ENCODE measurements around the gene KCNK16.

DNA sequence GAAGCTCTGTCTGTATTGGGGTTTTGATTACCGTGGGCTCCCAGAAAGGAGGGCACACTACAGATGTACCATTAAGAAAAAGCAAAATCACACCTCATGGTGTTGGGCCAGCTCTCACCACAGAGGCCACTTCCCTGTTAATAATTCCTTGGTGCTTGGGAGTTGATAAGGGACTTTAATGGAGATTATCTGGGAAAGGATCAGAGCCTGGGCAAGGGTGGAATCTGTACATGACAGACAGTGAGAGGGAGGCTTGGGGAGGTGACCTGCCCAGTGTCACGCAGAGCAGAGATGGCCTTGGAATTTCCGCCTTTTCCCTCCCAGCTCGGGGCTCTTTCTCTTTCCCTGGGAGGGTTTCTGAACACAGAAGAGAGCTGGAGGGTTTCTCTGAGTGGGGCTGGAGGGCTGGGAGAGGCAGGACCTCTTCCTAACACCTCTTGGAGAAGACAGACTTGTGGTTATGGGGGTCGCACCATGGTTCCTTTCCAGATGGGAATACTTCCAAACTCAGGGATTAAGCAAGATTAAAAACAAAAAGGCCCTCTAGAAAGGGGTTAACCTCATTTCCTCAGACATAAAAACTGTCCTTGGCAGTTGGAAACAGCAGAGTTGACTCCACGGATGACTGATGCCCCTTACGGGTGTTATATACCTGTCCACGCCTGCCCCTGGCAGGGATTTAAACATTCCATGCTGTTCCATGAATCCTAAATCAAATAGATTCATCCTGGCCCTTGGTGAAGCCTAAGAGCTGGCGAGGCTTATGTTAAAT, 16.8 kb upstream of the KCNK16 start:
- TF ChIP-seq, protein P1, sequence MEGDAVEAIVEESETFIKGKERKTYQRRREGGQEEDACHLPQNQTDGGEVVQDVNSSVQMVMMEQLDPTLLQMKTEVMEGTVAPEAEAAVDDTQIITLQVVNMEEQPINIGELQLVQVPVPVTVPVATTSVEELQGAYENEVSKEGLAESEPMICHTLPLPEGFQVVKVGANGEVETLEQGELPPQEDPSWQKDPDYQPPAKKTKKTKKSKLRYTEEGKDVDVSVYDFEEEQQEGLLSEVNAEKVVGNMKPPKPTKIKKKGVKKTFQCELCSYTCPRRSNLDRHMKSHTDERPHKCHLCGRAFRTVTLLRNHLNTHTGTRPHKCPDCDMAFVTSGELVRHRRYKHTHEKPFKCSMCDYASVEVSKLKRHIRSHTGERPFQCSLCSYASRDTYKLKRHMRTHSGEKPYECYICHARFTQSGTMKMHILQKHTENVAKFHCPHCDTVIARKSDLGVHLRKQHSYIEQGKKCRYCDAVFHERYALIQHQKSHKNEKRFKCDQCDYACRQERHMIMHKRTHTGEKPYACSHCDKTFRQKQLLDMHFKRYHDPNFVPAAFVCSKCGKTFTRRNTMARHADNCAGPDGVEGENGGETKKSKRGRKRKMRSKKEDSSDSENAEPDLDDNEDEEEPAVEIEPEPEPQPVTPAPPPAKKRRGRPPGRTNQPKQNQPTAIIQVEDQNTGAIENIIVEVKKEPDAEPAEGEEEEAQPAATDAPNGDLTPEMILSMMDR (IDR thresholded peaks at IDR 0.05): no peak
- TF ChIP-seq POLR2A (IDR thresholded peaks at IDR 0.05): no peak
- TF ChIP-seq EP300 (IDR thresholded peaks at IDR 0.05): no peak
